AG08395 (cell line): ENCODE measurements around the gene DSC2.

Source experiments
- DNase-seq: peaks from one replicate; pipeline ENCODE4 v3.0.0; 2012; ENCODE audit warnings: mixed read lengths, low spot score

The DSC2 gene

GRCh38 chr18:31098878-31099277 is 3.3 kb downstream of the DSC2 start:
- DNase-seq = no peak

- no peak for DNase-seq
Measured at GRCh38 chr18:31097666-31098065, 4.6 kb downstream of the DSC2 start.

GRCh38 chr18:31093880-31094279 is 8.3 kb downstream of the DSC2 start:
- no peak for DNase-seq

- no peak for DNase-seq
Measured at GRCh38 chr18:31093294-31093693, 8.9 kb downstream of the DSC2 start.

GRCh38 chr18:31091350-31091749 is 10.9 kb downstream of the DSC2 start:
- no peak for DNase-seq

- DNase-seq = no peak
Measured at GRCh38 chr18:31088532-31088931, 13.7 kb downstream of the DSC2 start.

GRCh38 chr18:31079973-31080372 is 22.2 kb downstream of the DSC2 start:
- DNase-seq = no peak

GRCh38 chr18:31077878-31078277 is 24.3 kb downstream of the DSC2 start:
- DNase-seq = no peak

- DNase-seq = no peak
Measured at GRCh38 chr18:31072175-31072574, 30.0 kb downstream of the DSC2 start.

GRCh38 chr18:31070206-31070605 is 32.0 kb downstream of the DSC2 start:
- no peak for DNase-seq

GRCh38 chr18:31066266-31066665 is 36.0 kb downstream of the DSC2 start:
- no peak for DNase-seq

GRCh38 chr18:31065036-31065773 is 37.0 kb downstream of the DSC2 start:
- DNase-seq = no peak

- DNase-seq = no peak
Measured at GRCh38 chr18:31064130-31064529, 38.1 kb downstream of the DSC2 start.

GRCh38 chr18:31061945-31062344 is 40.3 kb downstream of the DSC2 start:
- DNase-seq = no peak

- DNase-seq = no peak
Measured at GRCh38 chr18:31058897-31059296, 43.3 kb downstream of the DSC2 start.

- no peak for DNase-seq
Measured at GRCh38 chr18:31057917-31058316, 44.3 kb downstream of the DSC2 start.

- no peak for DNase-seq
Measured at GRCh38 chr18:31057051-31057450, 45.2 kb downstream of the DSC2 start.

GRCh38 chr18:31056296-31056695 is 45.9 kb downstream of the DSC2 start:
- no peak for DNase-seq

- no peak for DNase-seq
Measured at GRCh38 chr18:31050635-31051034, 51.6 kb downstream of the DSC2 start.

- DNase-seq = no peak
Measured at GRCh38 chr18:31049189-31049588, 53.0 kb downstream of the DSC2 start.

GRCh38 chr18:31048216-31048615 is 54.0 kb downstream of the DSC2 start:
- DNase-seq = no peak

- no peak for DNase-seq
Measured at GRCh38 chr18:31046916-31047315, 55.3 kb downstream of the DSC2 start.

GRCh38 chr18:31045599-31045998 is 56.6 kb downstream of the DSC2 start:
- no peak for DNase-seq

GRCh38 chr18:31044926-31045325 is 57.3 kb downstream of the DSC2 start:
- no peak for DNase-seq
